ENCODE data around the gene RTL9.

Gene RTL9

DNA sequence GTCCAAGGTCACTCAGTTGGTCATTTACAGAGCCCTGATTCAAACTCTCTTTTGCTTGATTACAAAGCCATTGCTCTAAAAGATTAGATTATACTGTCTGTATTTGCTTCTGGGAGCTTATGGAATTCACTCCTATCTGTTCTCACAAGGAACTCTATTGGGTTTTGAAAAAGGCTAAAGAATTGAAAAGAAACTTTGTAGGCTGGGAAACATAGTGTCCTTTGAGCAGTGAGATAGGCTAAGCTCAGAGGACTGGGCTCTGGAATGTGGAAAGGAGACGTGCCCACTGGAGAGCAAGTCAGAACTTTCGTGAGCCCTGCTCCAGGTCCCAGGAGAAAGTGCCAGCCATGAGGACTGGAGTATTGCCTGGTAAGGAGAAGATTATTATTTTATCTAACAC is at the start of gene RTL9:
Gene RTL9 (plus strand): TSS at position 301 of the 400 bp plus-strand sequence. CDS start 91,770 bp downstream, outside the sequence.
- Mint-ChIP-seq H3K4me1 (no peaks in the 10 kb centered on the region), H3K4me3 (no peak within 1 kb of the TSS), H3K27me3 (ENCODE audit: low read depth) (no peaks in the 10 kb centered on the region), H3K9me3 (peaks cover 4% of the 10 kb centered on the region), H3K27ac (no peak within 1 kb of the TSS), H3K36me3 (ENCODE audit: low read depth) (no peaks in the 10 kb centered on the region)
- TF ChIP-seq, protein P1, sequence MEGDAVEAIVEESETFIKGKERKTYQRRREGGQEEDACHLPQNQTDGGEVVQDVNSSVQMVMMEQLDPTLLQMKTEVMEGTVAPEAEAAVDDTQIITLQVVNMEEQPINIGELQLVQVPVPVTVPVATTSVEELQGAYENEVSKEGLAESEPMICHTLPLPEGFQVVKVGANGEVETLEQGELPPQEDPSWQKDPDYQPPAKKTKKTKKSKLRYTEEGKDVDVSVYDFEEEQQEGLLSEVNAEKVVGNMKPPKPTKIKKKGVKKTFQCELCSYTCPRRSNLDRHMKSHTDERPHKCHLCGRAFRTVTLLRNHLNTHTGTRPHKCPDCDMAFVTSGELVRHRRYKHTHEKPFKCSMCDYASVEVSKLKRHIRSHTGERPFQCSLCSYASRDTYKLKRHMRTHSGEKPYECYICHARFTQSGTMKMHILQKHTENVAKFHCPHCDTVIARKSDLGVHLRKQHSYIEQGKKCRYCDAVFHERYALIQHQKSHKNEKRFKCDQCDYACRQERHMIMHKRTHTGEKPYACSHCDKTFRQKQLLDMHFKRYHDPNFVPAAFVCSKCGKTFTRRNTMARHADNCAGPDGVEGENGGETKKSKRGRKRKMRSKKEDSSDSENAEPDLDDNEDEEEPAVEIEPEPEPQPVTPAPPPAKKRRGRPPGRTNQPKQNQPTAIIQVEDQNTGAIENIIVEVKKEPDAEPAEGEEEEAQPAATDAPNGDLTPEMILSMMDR (IDR thresholded peaks at IDR 0.05; ENCODE audit: unreplicated experiment in 3 of 3): no peak

DNA sequence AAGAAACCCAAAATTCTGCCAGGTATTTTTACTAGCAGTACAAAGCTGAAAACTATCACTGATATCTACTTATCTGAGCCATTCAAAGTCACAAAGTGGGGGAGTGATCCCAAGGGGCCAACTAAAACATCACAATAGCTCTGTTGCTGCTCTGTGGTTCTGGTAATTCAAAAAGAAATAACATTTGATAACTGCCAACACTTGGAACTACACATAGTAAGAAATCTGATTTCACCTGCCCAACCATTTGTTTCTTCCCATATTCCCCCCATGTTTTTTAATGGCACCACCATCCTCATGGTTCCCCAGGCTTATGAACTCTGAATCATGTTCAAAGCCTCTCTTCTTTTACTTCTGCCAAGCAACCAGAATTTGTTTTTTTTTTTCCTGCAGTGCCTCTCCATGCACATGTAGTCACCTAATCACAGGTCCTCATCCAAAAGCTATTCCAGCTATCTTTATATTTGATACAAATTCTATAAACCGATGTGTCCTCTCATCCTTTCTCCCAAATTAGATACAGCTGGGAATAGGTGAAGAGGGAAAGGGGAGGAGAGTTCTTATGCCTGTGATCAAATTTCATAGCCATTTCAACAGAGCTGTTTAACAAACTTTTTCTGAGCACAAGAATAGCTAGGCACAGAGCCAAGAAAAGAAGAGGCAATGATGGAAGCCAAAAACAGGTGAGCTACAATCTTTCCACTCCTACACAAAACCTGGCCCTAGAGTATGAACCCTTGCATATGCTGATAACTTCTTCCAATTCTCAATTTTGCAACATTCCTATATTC is 48.5 kb upstream of the RTL9 start:
- TF ChIP-seq, protein P1 (IDR thresholded peaks at IDR 0.05; ENCODE audit: unreplicated experiment in 3 of 3): no peak

DNA sequence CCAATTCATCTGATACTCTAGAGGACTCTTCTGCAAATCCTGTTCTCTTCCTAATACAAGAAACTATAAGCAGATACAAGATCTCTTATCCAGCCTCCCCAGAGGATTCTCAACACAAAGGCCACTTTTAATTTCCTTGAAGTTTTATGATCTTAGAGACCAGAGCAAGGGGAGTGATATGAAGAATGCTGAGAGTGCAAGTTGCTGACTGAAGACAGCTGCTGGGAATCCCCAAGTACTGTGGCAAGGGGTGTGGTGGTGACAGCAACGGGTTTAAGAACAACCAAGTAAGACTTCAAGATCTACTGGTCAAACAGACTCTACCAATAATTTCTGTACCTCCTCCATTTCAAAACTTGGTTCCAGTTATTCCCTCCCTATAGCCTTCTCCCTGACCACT is 47.8 kb upstream of the RTL9 start:
- TF ChIP-seq, protein P1 (IDR thresholded peaks at IDR 0.05; ENCODE audit: unreplicated experiment in 3 of 3): no peak
- Mint-ChIP-seq H3K36me3 (ENCODE audit: low read depth) (no peaks in the 10 kb centered on the region), H3K27ac (peak overlapping the region; percentile 83 to 98 (median 87)), H3K4me3 (peak overlapping the region; percentile 16 to 50 (median 28)), H3K27me3 (ENCODE audit: low read depth) (no peaks in the 10 kb centered on the region), H3K9me3 (no peaks in the 10 kb centered on the region), H3K4me1 (peaks cover 63% of the 10 kb centered on the region)

More for the DNA sequence above, 48.5 kb upstream of the RTL9 start:
- H3K4me3 Mint-ChIP-seq: peak overlapping the region; percentile 16 to 50 (median 28)
- H3K4me1 Mint-ChIP-seq: peaks cover 56% of the 10 kb centered on the region
- H3K27ac Mint-ChIP-seq: peak overlapping the region; percentile 83 to 98 (median 87)
- H3K36me3 Mint-ChIP-seq (ENCODE audit: low read depth): no peaks in the 10 kb centered on the region
- no peaks in the 10 kb centered on the region for H3K27me3 Mint-ChIP-seq (ENCODE audit: low read depth)
- no peaks in the 10 kb centered on the region for H3K9me3 Mint-ChIP-seq

DNA sequence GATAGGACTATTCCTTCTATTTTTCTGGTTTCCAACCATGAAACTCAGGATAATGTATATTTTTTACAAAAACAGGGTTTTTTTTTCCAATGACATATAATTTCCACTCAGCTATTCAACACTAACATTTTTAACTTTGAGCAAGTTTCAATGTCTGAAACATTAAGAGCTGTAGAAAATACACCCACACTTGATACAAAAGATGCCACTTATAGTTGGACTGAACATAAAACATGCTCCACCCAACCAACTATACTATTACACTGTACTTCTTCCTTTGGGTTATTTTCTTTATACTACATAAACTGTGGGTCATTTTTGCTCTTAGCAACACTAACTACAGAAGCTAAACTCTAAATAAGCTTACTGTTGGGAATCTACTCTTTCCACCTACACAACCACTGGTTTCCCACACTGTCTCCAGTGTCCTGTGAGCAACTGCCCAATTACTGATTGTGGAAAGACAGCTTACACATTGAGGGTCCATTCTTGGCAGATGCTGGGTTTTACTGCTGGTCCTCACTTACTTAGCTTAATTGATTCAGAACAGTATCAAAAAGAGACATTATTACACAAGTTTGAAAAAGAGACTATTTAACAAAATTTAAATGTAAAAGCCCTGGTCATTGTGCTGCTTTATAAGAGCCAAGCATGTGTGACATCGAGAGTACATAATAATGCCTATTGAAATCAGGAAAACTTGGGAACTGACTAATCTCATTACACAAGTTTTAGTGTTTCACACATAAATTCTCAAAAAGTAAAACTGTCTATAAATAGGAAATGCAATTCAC is 47.0 kb upstream of the RTL9 start:
- H3K4me1 Mint-ChIP-seq: peaks cover 70% of the 10 kb centered on the region

DNA sequence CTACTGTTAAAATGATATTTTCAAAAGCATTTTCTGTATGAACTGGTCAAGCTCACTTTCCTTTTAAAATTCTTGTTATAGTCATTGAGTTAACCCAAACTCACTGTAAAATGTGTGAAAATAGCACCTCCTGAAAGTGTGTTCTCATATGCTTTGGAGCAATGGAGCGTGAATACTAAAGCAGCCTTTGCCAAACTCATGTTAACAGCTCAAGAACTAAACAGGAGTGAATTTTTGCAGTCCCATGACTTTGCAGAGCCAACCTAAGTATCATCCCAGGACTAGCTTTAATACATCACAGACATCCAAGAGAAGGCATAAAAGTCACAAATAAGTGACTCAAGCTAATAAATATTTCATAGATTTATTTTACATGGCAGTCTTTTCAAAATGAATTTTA is 43.1 kb upstream of the RTL9 start:
- Mint-ChIP-seq H3K4me3 (peak overlapping the region; percentile 92 to 97 (median 95)), H3K27me3 (ENCODE audit: low read depth) (no peaks in the 10 kb centered on the region), H3K9me3 (no peaks in the 10 kb centered on the region), H3K27ac (peak overlapping the region; percentile 89 to 96 (median 94)), H3K4me1 (peaks cover 74% of the 10 kb centered on the region), H3K36me3 (ENCODE audit: low read depth) (no peaks in the 10 kb centered on the region)
- TF ChIP-seq, protein P1 (IDR thresholded peaks at IDR 0.05; ENCODE audit: unreplicated experiment in 3 of 3): no peak

More for the DNA sequence above, 47.0 kb upstream of the RTL9 start:
- H3K9me3 Mint-ChIP-seq: no peaks in the 10 kb centered on the region
- H3K36me3 Mint-ChIP-seq (ENCODE audit: low read depth): no peaks in the 10 kb centered on the region
- H3K27me3 Mint-ChIP-seq (ENCODE audit: low read depth): no peaks in the 10 kb centered on the region
- H3K4me3 Mint-ChIP-seq: peak overlapping the region in 1 of 3 experiments; percentile 49
- TF ChIP-seq, protein P1 (IDR thresholded peaks at IDR 0.05; ENCODE audit: unreplicated experiment in 3 of 3): no peak
- H3K27ac Mint-ChIP-seq: peak overlapping the region; percentile 83 to 98 (median 87)
